Heart left ventricle (tissue), 13 donors: ENCODE data around the gene GABBR2.

Experiments used
- POLR2A ChIP-seq, 2 donors: fragments of 450-650 bp; IDR thresholded peaks; one replicate each; pipeline ENCODE4 v1.6.1; 2017; ENCODE audit warnings: antibody characterized with exemption in 2 of 2, mild to moderate bottlenecking in 2 of 2, moderate library complexity in 2 of 2
- TF ChIP-seq, protein P1 (sequence below), 12 donors: fragments of 200-600 bp; sonication (generic) in 4 of 12; IDR thresholded peaks; one replicate each; pipeline versions ENCODE4 v1.5.0 to v1.8.0; 2018 to 2022; ENCODE audit warnings: antibody characterized with exemption in 12 of 12, mild to moderate bottlenecking in 5 of 12
- donor health status: ischemic (EF 13 %, LVEDD 7.1; RV severe dilation, severe dysfunction).
- donor health status: DM: no; HTN: yes; CAD: no.
- donor health status: DM: no; HTN: no; CAD: no.
- donor health status: ischemic (EF 25% LVEDD 6.9; RV normal size, moderate dysfunction).
- donor health status: ischemic (EF 25% LVEDD 5.7; RV mildly dilated, moderate dysfunction).
- donor health status: ischemic (EF 35%, LVEDD 5.7; RV mildly dilated, moderate dysfunction).
- donor health status: nonischemic (EF 11% LVEDD 7.7; RV severe dilation, severe dysfunction).
- donor health status: DM: yes; HTN: yes; CAD: no.
- donor health status: PGD.
- donor health status: ischemic (EF 29% LVEDD 5.4; RV normal size, mild dysfunction).
- donor health status: nonischemic (EF 23%, LVEDD 6.1; RV moderate dilation, normal function).

DNA sequence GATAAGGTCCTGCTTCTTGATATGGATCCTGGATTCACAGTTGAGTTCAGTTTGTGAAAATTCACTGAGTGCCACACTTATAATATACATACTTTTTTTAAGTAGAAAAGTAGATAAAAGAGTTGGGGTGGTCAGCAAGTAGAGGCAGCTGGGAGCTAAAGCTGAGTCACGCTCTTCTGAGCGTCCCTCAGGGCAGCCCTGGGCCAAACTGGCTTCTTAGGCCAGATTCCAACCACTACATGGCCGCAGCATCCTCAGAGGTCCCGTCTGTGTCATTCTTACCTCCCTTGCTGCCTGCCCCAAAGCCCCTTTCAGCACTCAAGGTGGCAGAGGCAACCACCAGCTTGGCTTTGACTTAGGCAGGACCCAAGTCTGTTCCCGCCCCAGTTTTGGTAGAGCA lies 329.9 kb downstream of the GABBR2 start:
- TF ChIP-seq, protein P1, sequence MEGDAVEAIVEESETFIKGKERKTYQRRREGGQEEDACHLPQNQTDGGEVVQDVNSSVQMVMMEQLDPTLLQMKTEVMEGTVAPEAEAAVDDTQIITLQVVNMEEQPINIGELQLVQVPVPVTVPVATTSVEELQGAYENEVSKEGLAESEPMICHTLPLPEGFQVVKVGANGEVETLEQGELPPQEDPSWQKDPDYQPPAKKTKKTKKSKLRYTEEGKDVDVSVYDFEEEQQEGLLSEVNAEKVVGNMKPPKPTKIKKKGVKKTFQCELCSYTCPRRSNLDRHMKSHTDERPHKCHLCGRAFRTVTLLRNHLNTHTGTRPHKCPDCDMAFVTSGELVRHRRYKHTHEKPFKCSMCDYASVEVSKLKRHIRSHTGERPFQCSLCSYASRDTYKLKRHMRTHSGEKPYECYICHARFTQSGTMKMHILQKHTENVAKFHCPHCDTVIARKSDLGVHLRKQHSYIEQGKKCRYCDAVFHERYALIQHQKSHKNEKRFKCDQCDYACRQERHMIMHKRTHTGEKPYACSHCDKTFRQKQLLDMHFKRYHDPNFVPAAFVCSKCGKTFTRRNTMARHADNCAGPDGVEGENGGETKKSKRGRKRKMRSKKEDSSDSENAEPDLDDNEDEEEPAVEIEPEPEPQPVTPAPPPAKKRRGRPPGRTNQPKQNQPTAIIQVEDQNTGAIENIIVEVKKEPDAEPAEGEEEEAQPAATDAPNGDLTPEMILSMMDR (IDR thresholded peaks at IDR 0.05): no peak
- no peak for TF ChIP-seq POLR2A (IDR thresholded peaks at IDR 0.05)
